Fibroblast of villous mesenchyme (primary cell): ENCODE results near the gene SNAI3. TPM values are rescaled to one million over a fixed set of nuclear protein-coding genes. Genes with fewer than 3 reads are reported as not detected.

Source experiments
- DNase-seq: peaks from one replicate; pipeline ENCODE4 v3.0.0-alpha.2; 2010; ENCODE audit warnings: low read depth
- H3K4me3 ChIP-seq: 2 replicates; pipeline ENCODE4 v1.5.1; 2011; ENCODE audit warnings: low read depth, mild to moderate bottlenecking, low read length
- CTCF ChIP-seq: IDR thresholded peaks from 2 replicates; pipeline ENCODE4 v1.5.1; 2012; ENCODE audit warnings: low read depth, mild to moderate bottlenecking, low read length; ENCODE audit not compliant: insufficient read depth
- total RNA-seq: library from RNA; depleted of rRNA; stranded (reverse); fragments of >200 nt; gene quantifications from 2 replicates; pipeline ENCODE4 v1.2.3, GENCODE V29; 2012

The SNAI3 gene
- total RNA-seq, 1 donor, result not detected

GRCh38 chr16:88684569-88685155 lies 1.6 kb downstream of the SNAI3 start:
- no peak overlapping the region for H3K4me3 ChIP-seq
- no peak for TF ChIP-seq CTCF
- DNase-seq, result no peak

GRCh38 chr16:88681709-88682451 lies 4.4 kb downstream of the SNAI3 start:
- no peak overlapping the region for H3K4me3 ChIP-seq
- DNase-seq, result no peak
- TF ChIP-seq CTCF, result no peak

- no peak for DNase-seq
- no peak overlapping the region for H3K4me3 ChIP-seq
Observed at GRCh38 chr16:88681084-88681680, 5.1 kb downstream of the SNAI3 start.

GRCh38 chr16:88680554-88681083 lies 5.7 kb downstream of the SNAI3 start:
- no peak for TF ChIP-seq CTCF
- no peak for DNase-seq

More at GRCh38 chr16:88681084-88681680, 5.1 kb downstream of the SNAI3 start:
- TF ChIP-seq CTCF, result peak; percentile 23

GRCh38 chr16:88678224-88678979 lies 7.9 kb downstream of the SNAI3 start:
- no peak overlapping the region for H3K4me3 ChIP-seq
- no peak for DNase-seq
- no peak for TF ChIP-seq CTCF

More at GRCh38 chr16:88680554-88681083, 5.7 kb downstream of the SNAI3 start:
- no peak overlapping the region for H3K4me3 ChIP-seq

GRCh38 chr16:88677721-88678120 lies 8.6 kb downstream of the SNAI3 start:
- no peak for TF ChIP-seq CTCF
- no peak for DNase-seq
- H3K4me3 ChIP-seq, result no peak overlapping the region
